Prostate gland (tissue), 2 donors: Measurements from ENCODE around the gene BUB3.

Source experiments
- POLR2A ChIP-seq: fragments of 450-650 bp; IDR thresholded peaks from one replicate; pipeline ENCODE4 v1.6.1; 2016; ENCODE audit warnings: antibody characterized with exemption, mild to moderate bottlenecking
- TF ChIP-seq, protein P1 (sequence below), 4 experiments: fragments of 200-600 bp in 2 of 4; fragments of 450-650 bp in 2 of 4; sonication (generic) in 2 of 4; IDR thresholded peaks; 1 replicate in 3 of 4; 2 replicates in 1 of 4; pipeline ENCODE4 v1.5.1; 2016 to 2019; ENCODE audit warnings: antibody characterized with exemption in 4 of 4, mild to moderate bottlenecking in 2 of 4, moderate library complexity in 2 of 4

DNA sequence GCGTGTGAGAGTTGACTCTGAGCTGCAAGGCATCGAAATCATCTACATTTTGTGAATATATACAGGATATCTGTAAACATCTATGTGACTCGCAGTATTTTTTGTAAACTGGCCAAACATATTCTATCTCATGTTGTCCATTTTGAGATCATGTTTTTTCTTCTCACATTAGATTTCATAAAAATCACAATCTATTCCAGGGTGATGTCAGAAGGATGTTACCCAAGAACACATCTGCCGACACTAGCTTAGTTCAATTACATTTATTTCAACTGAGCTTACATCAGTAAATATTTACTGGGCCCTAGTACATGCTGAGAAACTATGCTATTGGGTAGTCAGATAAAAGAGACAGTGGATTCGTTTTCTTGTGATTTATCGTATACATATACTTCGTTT is 2.5 kb upstream of the BUB3 start:
- no peak for TF ChIP-seq POLR2A
- TF ChIP-seq, protein P1, sequence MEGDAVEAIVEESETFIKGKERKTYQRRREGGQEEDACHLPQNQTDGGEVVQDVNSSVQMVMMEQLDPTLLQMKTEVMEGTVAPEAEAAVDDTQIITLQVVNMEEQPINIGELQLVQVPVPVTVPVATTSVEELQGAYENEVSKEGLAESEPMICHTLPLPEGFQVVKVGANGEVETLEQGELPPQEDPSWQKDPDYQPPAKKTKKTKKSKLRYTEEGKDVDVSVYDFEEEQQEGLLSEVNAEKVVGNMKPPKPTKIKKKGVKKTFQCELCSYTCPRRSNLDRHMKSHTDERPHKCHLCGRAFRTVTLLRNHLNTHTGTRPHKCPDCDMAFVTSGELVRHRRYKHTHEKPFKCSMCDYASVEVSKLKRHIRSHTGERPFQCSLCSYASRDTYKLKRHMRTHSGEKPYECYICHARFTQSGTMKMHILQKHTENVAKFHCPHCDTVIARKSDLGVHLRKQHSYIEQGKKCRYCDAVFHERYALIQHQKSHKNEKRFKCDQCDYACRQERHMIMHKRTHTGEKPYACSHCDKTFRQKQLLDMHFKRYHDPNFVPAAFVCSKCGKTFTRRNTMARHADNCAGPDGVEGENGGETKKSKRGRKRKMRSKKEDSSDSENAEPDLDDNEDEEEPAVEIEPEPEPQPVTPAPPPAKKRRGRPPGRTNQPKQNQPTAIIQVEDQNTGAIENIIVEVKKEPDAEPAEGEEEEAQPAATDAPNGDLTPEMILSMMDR (IDR thresholded peaks at IDR 0.05), result no peak
